Mucosa of descending colon (tissue), 3 donors: ENCODE results near the gene GIPC2. TPM values are rescaled to one million over a fixed set of nuclear protein-coding genes. Genes with fewer than 3 reads are reported as not detected.

Source experiments
- ATAC-seq: fragments of 200-7000 bp; cut with Tn5 transposase; one replicate; pipeline ENCODE4 v1.9.1; 2020; ENCODE audit warnings: mild to moderate bottlenecking, moderate library complexity
- DNase-seq, 3 donors: peaks; one replicate each; pipeline ENCODE4 v3.0.0-alpha.2; 2020
- H3K36me3 ChIP-seq: fragments of 200-600 bp; one replicate; pipeline ENCODE4 v1.8.0; 2021; ENCODE audit warnings: low read depth, mild to moderate bottlenecking
- H3K4me1 ChIP-seq: fragments of 200-600 bp; one replicate; pipeline ENCODE4 v1.8.0; 2021; ENCODE audit warnings: low read depth, mild to moderate bottlenecking
- H3K4me3 ChIP-seq: fragments of 200-600 bp; one replicate; pipeline ENCODE4 v1.8.0; 2021; ENCODE audit warnings: mild to moderate bottlenecking
- H3K9me3 ChIP-seq: fragments of 200-600 bp; one replicate; pipeline ENCODE4 v1.8.0; 2021; ENCODE audit warnings: mild to moderate bottlenecking
- intact Hi-C, 2 donors: fragments of 100-400 bp; cut with DNase I in 1 of 2; cut with micrococcal nuclease in 1 of 2; formaldehyde crosslinking; loops; one replicate each; pipeline versions ENCODE4 v1.11.0 to v1.11.1; 2022; cut with DNase I, micrococcal nuclease
- total RNA-seq, 3 donors: library from RNA; stranded (reverse); fragmentation: NEBNext Ultra II Directional in 2 of 3; extraction: Animal tissue kit (Norgen Biotek cat#: 25700) in 2 of 3; gene quantifications; one replicate each; pipeline versions ENCODE4 v1.2.1 to v1.2.4, GENCODE V29; 2021 to 2023
- TF ChIP-seq, protein P1 (sequence below): fragments of 200-600 bp; IDR thresholded peaks from one replicate; pipeline ENCODE4 v1.8.0; 2022; ENCODE audit warnings: antibody characterized with exemption, mild to moderate bottlenecking
- donor health status: DM: no; HTN: no; CAD: no; lungs with moderate emphysema.
- donor health status: DM: no; HTN: no; CAD: no.
- donor health status: DM: no; HTN: yes; CAD: no.

The GIPC2 gene
- total RNA-seq, 3 donors from 2014 or later = 12.8 to 34.7 (median 27.9) TPM

- DNase-seq (peak in 1 of 3 donors; percentile 46), ATAC-seq (no peak)
- TF ChIP-seq, protein P1, sequence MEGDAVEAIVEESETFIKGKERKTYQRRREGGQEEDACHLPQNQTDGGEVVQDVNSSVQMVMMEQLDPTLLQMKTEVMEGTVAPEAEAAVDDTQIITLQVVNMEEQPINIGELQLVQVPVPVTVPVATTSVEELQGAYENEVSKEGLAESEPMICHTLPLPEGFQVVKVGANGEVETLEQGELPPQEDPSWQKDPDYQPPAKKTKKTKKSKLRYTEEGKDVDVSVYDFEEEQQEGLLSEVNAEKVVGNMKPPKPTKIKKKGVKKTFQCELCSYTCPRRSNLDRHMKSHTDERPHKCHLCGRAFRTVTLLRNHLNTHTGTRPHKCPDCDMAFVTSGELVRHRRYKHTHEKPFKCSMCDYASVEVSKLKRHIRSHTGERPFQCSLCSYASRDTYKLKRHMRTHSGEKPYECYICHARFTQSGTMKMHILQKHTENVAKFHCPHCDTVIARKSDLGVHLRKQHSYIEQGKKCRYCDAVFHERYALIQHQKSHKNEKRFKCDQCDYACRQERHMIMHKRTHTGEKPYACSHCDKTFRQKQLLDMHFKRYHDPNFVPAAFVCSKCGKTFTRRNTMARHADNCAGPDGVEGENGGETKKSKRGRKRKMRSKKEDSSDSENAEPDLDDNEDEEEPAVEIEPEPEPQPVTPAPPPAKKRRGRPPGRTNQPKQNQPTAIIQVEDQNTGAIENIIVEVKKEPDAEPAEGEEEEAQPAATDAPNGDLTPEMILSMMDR = no peak
- intact Hi-C loops = no loop called here
- Histone ChIP-seq H3K4me1 (peaks cover 13% of the 10 kb centered on the region), H3K36me3 (no peaks in the 10 kb centered on the region), H3K9me3 (no peaks in the 10 kb centered on the region), H3K4me3 (peak overlapping the region; percentile 58)
Observed at GRCh38 chr1:78045563-78045925, 222 bp upstream of the GIPC2 start.

GRCh38 chr1:78047106-78047505 is 1.3 kb downstream of the GIPC2 start:
- TF ChIP-seq, protein P1 = no peak
- Histone ChIP-seq H3K36me3 (no peaks in the 10 kb centered on the region), H3K4me3 (peak overlapping the region; percentile 58), H3K4me1 (peaks cover 13% of the 10 kb centered on the region), H3K9me3 (no peaks in the 10 kb centered on the region)
- intact Hi-C loops = no loop called here
- DNase-seq (peak in 1 of 3 donors; percentile 22), ATAC-seq (no peak)

- ATAC-seq (no peak), DNase-seq (no peak)
- no peaks in the 10 kb centered on the region for H3K36me3 ChIP-seq
- H3K4me1 ChIP-seq = peaks cover 13% of the 10 kb centered on the region
- TF ChIP-seq, protein P1 = no peak
- H3K9me3 ChIP-seq = no peaks in the 10 kb centered on the region
- H3K4me3 ChIP-seq = no peak overlapping the region
- intact Hi-C loops = no loop called here
Observed at GRCh38 chr1:78047631-78048030, 1.9 kb downstream of the GIPC2 start.

DNA sequence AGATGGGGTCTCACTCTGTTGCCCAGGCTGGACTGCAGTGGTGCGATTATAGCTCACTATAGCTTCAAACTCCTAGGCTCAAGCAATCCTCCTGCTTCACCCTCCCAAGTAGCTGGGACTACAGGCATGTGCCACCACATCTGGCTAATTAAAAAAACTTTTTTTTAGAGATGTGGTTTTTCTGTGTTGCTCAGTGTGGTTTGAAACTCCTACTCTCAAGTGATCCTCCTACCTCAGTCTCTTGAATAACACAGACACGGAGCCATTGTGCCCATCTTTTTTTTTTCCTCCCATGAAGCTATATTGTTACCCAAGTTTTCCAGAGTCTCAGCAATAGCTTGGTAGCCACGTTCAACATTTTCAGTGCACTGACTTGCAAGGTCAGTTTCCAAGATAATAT is 2.7 kb downstream of the GIPC2 start:
- no peaks in the 10 kb centered on the region for H3K36me3 ChIP-seq
- peaks cover 13% of the 10 kb centered on the region for H3K4me1 ChIP-seq
- TF ChIP-seq, protein P1 = no peak
- no peak overlapping the region for H3K4me3 ChIP-seq
- ATAC-seq = no peak
- intact Hi-C loops = no loop called here
- H3K9me3 ChIP-seq = no peaks in the 10 kb centered on the region
- no peak for DNase-seq

DNA sequence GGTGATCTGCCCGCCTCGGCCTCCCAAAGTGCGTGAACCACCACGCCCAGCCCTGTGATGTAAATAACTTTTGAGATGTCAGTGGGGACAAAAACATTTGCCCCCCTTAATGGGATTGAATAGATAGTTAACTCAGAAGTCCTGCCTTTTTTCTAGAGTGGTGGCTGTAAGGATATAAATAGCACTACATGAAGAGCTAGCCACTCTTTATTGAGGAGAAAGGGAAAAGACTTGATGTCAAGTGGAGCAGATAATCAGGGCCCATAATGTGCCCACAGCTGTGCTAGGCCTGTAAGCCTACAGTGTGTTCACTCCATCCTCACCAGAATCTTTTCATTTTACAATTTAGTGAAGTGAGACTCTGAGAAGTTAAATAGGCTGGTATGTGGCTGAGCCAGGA is 3.6 kb downstream of the GIPC2 start:
- TF ChIP-seq, protein P1 = no peak
- no peaks in the 10 kb centered on the region for H3K36me3 ChIP-seq
- H3K4me3 ChIP-seq = no peak overlapping the region
- peaks cover 13% of the 10 kb centered on the region for H3K4me1 ChIP-seq
- DNase-seq (no peak), ATAC-seq (no peak)
- no peaks in the 10 kb centered on the region for H3K9me3 ChIP-seq
- intact Hi-C loops = no loop called here

- DNase-seq = no peak
- Histone ChIP-seq H3K36me3 (no peaks in the 10 kb centered on the region), H3K4me3 (no peak overlapping the region), H3K4me1 (peaks cover 13% of the 10 kb centered on the region), H3K9me3 (no peaks in the 10 kb centered on the region)
- intact Hi-C loops = no loop called here
- ATAC-seq = no peak
- TF ChIP-seq, protein P1 = no peak
Observed at GRCh38 chr1:78051005-78051404, 5.2 kb downstream of the GIPC2 start.
